ENCODE data around the gene SURF6.

Gene SURF6

DNA sequence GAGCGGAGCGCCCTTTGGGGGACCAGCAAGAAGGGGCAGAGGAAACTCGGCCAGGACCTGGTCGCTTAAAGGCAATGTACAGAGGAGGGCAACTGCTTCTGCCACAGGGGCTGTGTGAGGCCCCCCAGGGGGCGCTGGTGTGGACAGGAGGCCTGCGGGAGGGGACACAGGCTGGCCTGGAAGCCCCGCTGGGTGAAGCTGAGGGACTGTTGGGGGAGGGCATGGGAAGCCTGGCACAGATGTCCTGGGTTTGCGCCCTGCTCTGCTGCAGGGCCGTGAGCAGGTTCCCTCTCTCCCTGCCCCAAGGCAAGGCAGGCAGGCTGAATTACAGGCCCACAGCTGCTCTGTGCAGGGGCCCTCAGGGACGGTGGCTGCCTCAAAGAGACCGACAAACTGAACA lies 6.6 kb upstream of the SURF6 start:
- TF ChIP-seq, protein P1, sequence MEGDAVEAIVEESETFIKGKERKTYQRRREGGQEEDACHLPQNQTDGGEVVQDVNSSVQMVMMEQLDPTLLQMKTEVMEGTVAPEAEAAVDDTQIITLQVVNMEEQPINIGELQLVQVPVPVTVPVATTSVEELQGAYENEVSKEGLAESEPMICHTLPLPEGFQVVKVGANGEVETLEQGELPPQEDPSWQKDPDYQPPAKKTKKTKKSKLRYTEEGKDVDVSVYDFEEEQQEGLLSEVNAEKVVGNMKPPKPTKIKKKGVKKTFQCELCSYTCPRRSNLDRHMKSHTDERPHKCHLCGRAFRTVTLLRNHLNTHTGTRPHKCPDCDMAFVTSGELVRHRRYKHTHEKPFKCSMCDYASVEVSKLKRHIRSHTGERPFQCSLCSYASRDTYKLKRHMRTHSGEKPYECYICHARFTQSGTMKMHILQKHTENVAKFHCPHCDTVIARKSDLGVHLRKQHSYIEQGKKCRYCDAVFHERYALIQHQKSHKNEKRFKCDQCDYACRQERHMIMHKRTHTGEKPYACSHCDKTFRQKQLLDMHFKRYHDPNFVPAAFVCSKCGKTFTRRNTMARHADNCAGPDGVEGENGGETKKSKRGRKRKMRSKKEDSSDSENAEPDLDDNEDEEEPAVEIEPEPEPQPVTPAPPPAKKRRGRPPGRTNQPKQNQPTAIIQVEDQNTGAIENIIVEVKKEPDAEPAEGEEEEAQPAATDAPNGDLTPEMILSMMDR (IDR thresholded peaks at IDR 0.05) = no peak

DNA sequence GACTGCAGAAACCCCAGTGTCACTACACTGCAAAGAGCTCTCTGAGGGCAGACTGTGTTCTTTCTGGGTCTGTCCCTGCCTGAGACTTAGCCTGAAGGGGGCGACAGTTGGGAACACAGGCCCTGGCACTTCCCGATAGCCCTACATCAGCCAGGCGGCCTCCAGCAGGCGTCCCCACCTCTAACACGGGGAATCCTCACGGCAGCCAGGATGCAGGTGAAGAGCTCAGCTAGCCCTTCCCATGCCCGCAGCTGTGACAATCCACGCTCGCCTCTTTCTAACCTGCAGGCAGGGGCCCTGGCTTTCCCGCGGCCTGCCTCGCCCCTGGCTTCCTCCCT lies 6.0 kb upstream of the SURF6 start:
- TF ChIP-seq, protein P1 (IDR thresholded peaks at IDR 0.05) = peak; percentile 16; the same call in 1 of the 2 replicates

DNA sequence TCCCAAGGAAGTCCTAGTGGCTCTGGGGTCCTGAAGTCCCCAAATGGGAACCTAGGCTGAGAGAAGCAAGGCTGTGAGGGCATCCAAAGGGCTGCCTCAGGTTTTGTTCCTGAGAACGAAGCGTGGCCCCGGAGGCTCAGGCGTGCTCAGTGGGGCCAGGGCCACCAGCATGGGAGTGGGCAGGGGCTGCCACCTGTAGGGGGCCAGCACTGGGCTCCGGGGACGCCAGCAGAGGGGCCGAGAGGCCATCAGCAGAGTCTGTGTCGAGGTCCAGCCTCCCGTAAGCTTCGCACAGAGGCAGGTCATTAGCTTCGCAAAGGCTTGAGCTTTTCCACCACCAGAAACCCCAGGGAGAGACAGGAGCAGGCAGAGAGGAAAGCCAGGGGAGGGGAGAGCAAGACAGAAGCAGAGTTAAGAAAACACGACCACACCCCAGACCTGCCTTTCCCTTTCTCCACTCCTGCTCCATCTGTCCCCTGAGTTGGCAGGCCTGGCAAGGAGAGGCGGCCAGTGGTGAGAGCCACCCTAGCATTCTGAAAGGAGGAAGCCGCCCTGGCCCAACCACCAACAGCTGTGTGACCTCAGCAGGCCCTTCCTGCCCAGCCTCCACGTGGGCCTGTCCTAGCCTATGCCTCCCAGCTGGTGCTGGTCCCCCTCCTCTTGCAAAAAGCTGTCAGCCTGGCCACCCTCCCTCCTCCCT lies 5.5 kb upstream of the SURF6 start:
- TF ChIP-seq, protein P1 (IDR thresholded peaks at IDR 0.05) = no peak

DNA sequence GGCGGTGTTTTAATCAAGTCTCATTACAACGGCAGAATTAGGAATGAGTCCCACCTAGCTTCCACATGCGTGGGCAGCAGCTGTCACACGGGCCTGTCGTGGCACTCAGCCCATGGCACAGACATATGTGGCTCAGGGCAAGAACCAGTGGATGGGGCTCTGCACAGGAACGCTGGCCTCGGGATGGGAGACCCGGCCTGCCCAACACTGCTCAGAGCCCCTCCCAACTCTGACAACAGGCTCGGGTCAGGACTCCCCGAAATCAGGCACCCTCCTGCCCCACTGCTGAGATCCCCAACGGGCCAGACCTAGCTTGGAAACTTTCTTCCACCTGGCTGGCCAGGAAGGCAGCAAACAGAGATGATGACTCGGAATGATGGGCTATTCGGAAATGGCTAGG lies 4.9 kb upstream of the SURF6 start:
- TF ChIP-seq, protein P1 (IDR thresholded peaks at IDR 0.05) = no peak

DNA sequence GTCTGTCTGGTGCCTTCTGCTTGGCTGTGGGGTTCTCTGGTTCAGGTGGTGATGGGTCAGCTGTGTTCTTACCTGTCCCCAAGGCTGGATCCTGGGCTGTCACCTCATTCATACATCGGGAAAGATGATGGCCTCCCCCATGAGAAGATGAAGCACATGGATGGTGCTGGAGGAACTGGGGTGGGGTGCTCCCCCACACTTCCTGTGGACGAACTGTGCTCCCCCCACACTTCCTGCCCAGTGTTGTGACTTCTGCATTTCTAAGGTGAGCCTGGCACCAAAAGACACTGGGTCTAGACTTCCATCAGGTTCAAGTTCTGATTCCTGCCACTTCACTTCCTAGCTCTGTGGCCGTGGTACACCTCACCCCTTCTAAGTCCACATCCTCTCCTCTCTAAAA lies 4.3 kb upstream of the SURF6 start:
- TF ChIP-seq, protein P1 (IDR thresholded peaks at IDR 0.05) = no peak

DNA sequence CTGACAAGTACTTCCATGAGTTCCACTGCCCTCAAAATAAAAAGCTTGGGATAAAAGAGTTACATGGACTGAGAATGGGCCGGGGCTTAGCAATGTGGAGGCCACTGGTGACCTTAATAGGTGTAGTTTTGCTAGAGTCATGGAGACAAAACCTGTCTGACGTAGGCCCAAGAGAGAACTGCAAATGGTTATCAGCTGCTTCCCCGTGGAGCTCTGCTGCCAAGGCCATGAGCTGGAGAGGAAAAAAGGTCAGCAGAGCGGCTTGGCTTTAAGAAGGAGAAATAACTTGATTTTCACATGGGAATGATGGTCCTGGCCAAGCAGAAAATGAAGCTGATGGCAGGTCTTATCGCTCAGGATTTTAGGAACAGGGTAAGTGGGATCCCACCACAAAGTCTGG lies 3.7 kb upstream of the SURF6 start:
- TF ChIP-seq, protein P1 (IDR thresholded peaks at IDR 0.05) = no peak

DNA sequence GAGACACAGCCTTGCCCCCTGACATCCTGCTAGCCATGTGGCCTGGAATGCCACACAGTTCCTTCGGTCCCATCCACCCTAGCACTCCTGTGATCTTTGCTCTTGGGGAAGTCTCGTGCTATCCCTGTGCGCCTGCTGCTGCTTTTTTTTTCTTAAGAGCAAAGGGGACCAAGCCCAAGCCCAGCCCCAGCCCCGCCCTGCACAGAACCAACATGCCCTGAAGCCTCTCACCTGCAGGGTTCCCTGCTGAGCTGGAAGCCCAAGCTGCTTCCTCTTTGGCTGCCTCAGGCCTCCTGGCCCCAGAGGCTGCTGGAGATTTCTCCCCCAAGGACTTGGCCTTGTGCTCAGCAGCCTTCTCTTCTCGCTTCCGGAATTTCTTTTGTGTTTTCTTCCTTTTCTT lies 1.8 kb downstream of the SURF6 start:
- TF ChIP-seq, protein P1 (IDR thresholded peaks at IDR 0.05) = no peak

DNA sequence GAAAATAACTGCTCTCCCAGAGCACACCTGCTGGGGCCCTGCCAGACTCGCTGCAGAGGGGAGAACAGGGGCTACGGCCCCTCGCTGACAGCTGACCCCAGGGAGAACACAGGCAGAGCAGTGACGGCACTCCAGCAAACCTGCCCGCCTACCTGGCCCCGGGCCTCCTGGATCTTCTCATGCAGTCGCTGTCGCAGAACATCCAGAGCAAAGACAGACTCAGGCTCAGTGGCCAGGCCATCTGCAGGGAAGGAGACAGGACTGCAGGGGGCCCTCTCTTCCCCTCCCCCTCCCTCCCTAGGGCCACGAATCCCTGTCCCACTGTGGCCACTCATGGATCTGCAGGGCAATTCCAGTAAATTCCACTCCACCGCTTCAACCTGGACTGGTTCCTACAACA lies 2.4 kb downstream of the SURF6 start:
- TF ChIP-seq, protein P1 (IDR thresholded peaks at IDR 0.05) = no peak; the same call in 1 of the 2 replicates

Data from LNCAP (cell line).